HUES64 (cell line): Measurements from ENCODE around the gene HPCAL1.

Experiments used
- H3K27ac ChIP-seq: 2 replicates; pipeline ENCODE4 v1.7.0; 2013; ENCODE audit warnings: low read depth, low read length, inconsistent platforms
- H3K27me3 ChIP-seq: 2 replicates; pipeline ENCODE4 v1.6.1; 2013; ENCODE audit warnings: mild to moderate bottlenecking, low read length; ENCODE audit not compliant: insufficient read depth
- H3K36me3 ChIP-seq: 2 replicates; pipeline ENCODE4 v1.6.1; 2013; ENCODE audit warnings: mild to moderate bottlenecking, low read length; ENCODE audit not compliant: insufficient read depth
- H3K4me1 ChIP-seq: 2 replicates; pipeline ENCODE4 v1.6.1; 2013; ENCODE audit warnings: mild to moderate bottlenecking, low read length, moderate library complexity; ENCODE audit not compliant: insufficient read depth
- H3K4me3 ChIP-seq: 2 replicates; pipeline ENCODE4 v1.5.1; 2013; ENCODE audit warnings: mild to moderate bottlenecking, low read length, moderate library complexity
- H3K9ac ChIP-seq: 2 replicates; pipeline ENCODE4 v1.6.1; 2013; ENCODE audit warnings: mild to moderate bottlenecking, low read depth, low read length
- H3K9me3 ChIP-seq: 2 replicates; pipeline ENCODE4 v1.6.1; 2013; ENCODE audit warnings: low read depth, low read length; ENCODE audit not compliant: insufficient read depth
- WGBS: fragments of 150-250, 120-280 bp; methylation state at CpG from one replicate; pipeline ENCODE4 v1.1.7; 2013; ENCODE audit warnings: missing lambda C conversion rate; 5-methylcytosine and 5-hydroxymethylcytosine counted together

Gene HPCAL1

GRCh38 chr2:10271509-10271908, 31.2 kb upstream of the HPCAL1 start:
- no peaks in the 10 kb centered on the region for H3K4me1 ChIP-seq
- 89% methylated on average over 15 of the region's 15 CpGs for WGBS
- no peak overlapping the region for H3K4me3 ChIP-seq
- no peak overlapping the region for H3K27ac ChIP-seq
- H3K9me3 ChIP-seq: no peaks in the 10 kb centered on the region
- no peak overlapping the region for H3K9ac ChIP-seq
- H3K27me3 ChIP-seq: no peaks in the 10 kb centered on the region
- no peaks in the 10 kb centered on the region for H3K36me3 ChIP-seq

- no peak overlapping the region for H3K27ac ChIP-seq
- H3K27me3 ChIP-seq: no peaks in the 10 kb centered on the region
- H3K9me3 ChIP-seq: no peaks in the 10 kb centered on the region
- 94% methylated on average over 6 of the region's 6 CpGs for WGBS
- H3K9ac ChIP-seq: no peak overlapping the region
- no peak overlapping the region for H3K4me3 ChIP-seq
- no peaks in the 10 kb centered on the region for H3K4me1 ChIP-seq
- H3K36me3 ChIP-seq: no peaks in the 10 kb centered on the region
Measured at GRCh38 chr2:10271946-10272345, 30.8 kb upstream of the HPCAL1 start.

GRCh38 chr2:10272464-10272863, 30.2 kb upstream of the HPCAL1 start:
- WGBS: 93% methylated on average over 10 of the region's 10 CpGs
- H3K9me3 ChIP-seq: no peaks in the 10 kb centered on the region
- H3K27ac ChIP-seq: no peak overlapping the region
- H3K4me1 ChIP-seq: no peaks in the 10 kb centered on the region
- no peaks in the 10 kb centered on the region for H3K36me3 ChIP-seq
- no peak overlapping the region for H3K4me3 ChIP-seq
- no peaks in the 10 kb centered on the region for H3K27me3 ChIP-seq
- no peak overlapping the region for H3K9ac ChIP-seq

- Histone ChIP-seq H3K9ac (no peak overlapping the region), H3K36me3 (no peaks in the 10 kb centered on the region), H3K9me3 (no peaks in the 10 kb centered on the region), H3K27me3 (no peaks in the 10 kb centered on the region), H3K27ac (no peak overlapping the region), H3K4me3 (no peak overlapping the region), H3K4me1 (no peaks in the 10 kb centered on the region)
- 93% methylated on average over 22 of the region's 22 CpGs for WGBS
Measured at GRCh38 chr2:10273215-10274175, 29.2 kb upstream of the HPCAL1 start.

- Histone ChIP-seq H3K27me3 (no peaks in the 10 kb centered on the region), H3K9ac (no peak overlapping the region), H3K4me1 (no peaks in the 10 kb centered on the region), H3K27ac (no peak overlapping the region), H3K36me3 (no peaks in the 10 kb centered on the region), H3K4me3 (no peak overlapping the region), H3K9me3 (no peaks in the 10 kb centered on the region)
- WGBS: 95% methylated on average over 14 of the region's 14 CpGs
Measured at GRCh38 chr2:10274376-10274775, 28.3 kb upstream of the HPCAL1 start.

GRCh38 chr2:10274983-10275802, 27.5 kb upstream of the HPCAL1 start:
- H3K36me3 ChIP-seq: no peaks in the 10 kb centered on the region

GRCh38 chr2:10276481-10277292, 26.0 kb upstream of the HPCAL1 start:
- 82% methylated on average over 23 of the region's 23 CpGs for WGBS
- H3K4me3 ChIP-seq: no peak overlapping the region
- H3K9ac ChIP-seq: no peak overlapping the region; the same call in 1 of the 2 replicates
- no peaks in the 10 kb centered on the region for H3K36me3 ChIP-seq
- no peaks in the 10 kb centered on the region for H3K27me3 ChIP-seq
- no peak overlapping the region for H3K27ac ChIP-seq
- H3K4me1 ChIP-seq: no peaks in the 10 kb centered on the region
- H3K9me3 ChIP-seq: no peaks in the 10 kb centered on the region

More at GRCh38 chr2:10274983-10275802, 27.5 kb upstream of the HPCAL1 start:
- Histone ChIP-seq H3K27ac (no peak overlapping the region), H3K9me3 (no peaks in the 10 kb centered on the region), H3K27me3 (no peaks in the 10 kb centered on the region), H3K4me1 (no peaks in the 10 kb centered on the region), H3K9ac (no peak overlapping the region), H3K4me3 (no peak overlapping the region)
- WGBS: 94% methylated on average over 14 of the region's 15 CpGs

GRCh38 chr2:10277293-10278028, 25.2 kb upstream of the HPCAL1 start:
- WGBS: 91% methylated on average over 26 of the region's 26 CpGs
- H3K9ac ChIP-seq: no peak overlapping the region
- no peak overlapping the region for H3K4me3 ChIP-seq

GRCh38 chr2:10278029-10278762, 24.5 kb upstream of the HPCAL1 start:
- WGBS: 86% methylated on average over 18 of the region's 19 CpGs

More at GRCh38 chr2:10277293-10278028, 25.2 kb upstream of the HPCAL1 start:
- H3K36me3 ChIP-seq: no peaks in the 10 kb centered on the region
- H3K9me3 ChIP-seq: no peaks in the 10 kb centered on the region
- no peak overlapping the region for H3K27ac ChIP-seq
- no peaks in the 10 kb centered on the region for H3K27me3 ChIP-seq
- no peaks in the 10 kb centered on the region for H3K4me1 ChIP-seq

More at GRCh38 chr2:10278029-10278762, 24.5 kb upstream of the HPCAL1 start:
- no peaks in the 10 kb centered on the region for H3K27me3 ChIP-seq
- H3K9ac ChIP-seq: no peak overlapping the region
- H3K4me3 ChIP-seq: no peak overlapping the region
- no peaks in the 10 kb centered on the region for H3K4me1 ChIP-seq
- H3K36me3 ChIP-seq: no peaks in the 10 kb centered on the region
- H3K9me3 ChIP-seq: no peaks in the 10 kb centered on the region
- H3K27ac ChIP-seq: no peak overlapping the region
